Measurements from ENCODE around the gene SLC17A7.

DNA sequence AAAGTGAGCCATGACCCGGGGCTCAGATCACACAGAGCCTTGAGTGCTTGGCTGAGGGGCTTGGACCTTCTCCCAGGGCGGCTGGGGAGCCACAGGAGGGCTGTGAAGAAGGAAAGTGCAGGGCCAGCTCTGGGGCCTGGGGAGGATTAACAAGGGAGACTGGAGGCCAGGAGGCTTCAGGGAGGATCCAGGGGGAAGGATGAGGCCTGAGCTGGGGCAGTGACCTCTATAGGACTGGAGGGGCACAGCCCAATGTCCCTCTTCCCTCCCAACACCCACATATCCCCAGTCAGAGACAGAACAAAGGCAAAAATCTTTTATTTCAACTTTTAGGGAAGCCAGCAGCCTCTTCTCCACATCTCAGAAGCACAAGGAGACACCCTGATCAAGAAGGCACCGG is 4.7 kb upstream of the SLC17A7 start:
- TF ChIP-seq TAF1 (CRISPR knock-in tag; IDR thresholded peaks at IDR 0.05) (no peak), HNF4G (IDR thresholded peaks at IDR 0.05; ENCODE audit: borderline replicate concordance, low read depth, low read length) (no peak), HNF4G (CRISPR knock-in tag; IDR thresholded peaks at IDR 0.05; ENCODE audit: borderline replicate concordance, low read depth) (no peak), ZKSCAN5 (CRISPR knock-in tag; IDR thresholded peaks at IDR 0.05) (no peak), ETV5 (CRISPR knock-in tag; IDR thresholded peaks at IDR 0.05; ENCODE audit: borderline replicate concordance) (no peak), ZNF382 (CRISPR knock-in tag; IDR thresholded peaks at IDR 0.05; ENCODE audit: borderline replicate concordance) (no peak), TBP (CRISPR knock-in tag; IDR thresholded peaks at IDR 0.05) (no peak)
